Measurements from ENCODE around the gene OR2T6.

The OR2T6 gene

GRCh38 chr1:248402748-248403147, 27.2 kb downstream of the OR2T6 start, which contains the start of gene OR2T1:
OR2T1 (plus strand) TSS chr1:248403048; CDS start chr1:248406148, 3,100 bp downstream.
- no peak within 1 kb of the TSS for H3K23ac ChIP-seq (ENCODE audit: low read length in 2 of 2)
- no peak within 1 kb of the TSS for H2AK5ac ChIP-seq (ENCODE audit: low read length, severe bottlenecking)
- H3K14ac ChIP-seq (ENCODE audit: low read length in 2 of 2): no peak within 1 kb of the TSS
- no peak within 1 kb of the TSS for H2BK5ac ChIP-seq (ENCODE audit: low read depth, low read length, poor library complexity, severe bottlenecking)
- H2BK120ac ChIP-seq (ENCODE audit: low read depth, low read length): no peak within 1 kb of the TSS
- no peak within 1 kb of the TSS for H3K4me2 ChIP-seq (ENCODE audit: low read length, poor library complexity, severe bottlenecking)
- H2BK15ac ChIP-seq (ENCODE audit: low read depth, poor library complexity, severe bottlenecking): no peak within 1 kb of the TSS
- H3K9me3 ChIP-seq (ENCODE audit: control insufficient read depth, low read length): peaks cover 21% of the 10 kb centered on the region
- no peak within 1 kb of the TSS for H2BK12ac ChIP-seq (ENCODE audit: low read length in 2 of 2)
- H3K4me1 ChIP-seq (ENCODE audit: control insufficient read depth, insufficient read depth, low read depth, low read length): no peaks in the 10 kb centered on the region
- H4K91ac ChIP-seq (ENCODE audit: low read length): no peak within 1 kb of the TSS
- H3K4ac ChIP-seq (ENCODE audit: low read depth in 1 of 2, low read length in 2 of 2): no peak within 1 kb of the TSS
- no peaks in the 10 kb centered on the region for H3K36me3 ChIP-seq (ENCODE audit: control insufficient read depth in 1 of 2, insufficient read depth in 2 of 2, low read depth in 1 of 2, low read length in 2 of 2)
- H2AFZ ChIP-seq (ENCODE audit: low read depth, low read length): no peak within 1 kb of the TSS
- no peaks in the 10 kb centered on the region for H3K27me3 ChIP-seq (ENCODE audit: control insufficient read depth in 1 of 2, insufficient read depth in 1 of 2, low read length in 2 of 2)
- no peak for DNase-seq
- no peak within 1 kb of the TSS for H4K8ac ChIP-seq (ENCODE audit: low read length)
- H3K27ac ChIP-seq (ENCODE audit: low read length, poor library complexity, severe bottlenecking): no peak within 1 kb of the TSS
- H3K9ac ChIP-seq (ENCODE audit: low read length): no peak within 1 kb of the TSS
- no CpG with 5 or more reads among the region's 3 CpGs for WGBS
- no peak within 1 kb of the TSS for H3K18ac ChIP-seq (ENCODE audit: low read depth in 1 of 2, low read length in 2 of 2)
- H3K79me1 ChIP-seq (replicated peaks; ENCODE audit: low read length, poor library complexity, severe bottlenecking): no peaks in the 10 kb centered on the region
- H3K4me3 ChIP-seq (ENCODE audit: insufficient read depth in 1 of 2, low read depth in 1 of 2, low read length in 2 of 2): no peak within 1 kb of the TSS

GRCh38 chr1:248404024-248404423, 28.5 kb downstream of the OR2T6 start:
- Histone ChIP-seq H3K27me3 (ENCODE audit: control insufficient read depth in 1 of 2, insufficient read depth in 1 of 2, low read length in 2 of 2) (no peaks in the 10 kb centered on the region), H3K14ac (ENCODE audit: low read length in 2 of 2) (no peak overlapping the region), H4K91ac (ENCODE audit: low read length) (no peak overlapping the region), H3K23ac (ENCODE audit: low read length in 2 of 2) (no peak overlapping the region), H3K4me2 (ENCODE audit: low read length, poor library complexity, severe bottlenecking) (no peak overlapping the region), H2BK12ac (ENCODE audit: low read length in 2 of 2) (no peak overlapping the region), H3K4me1 (ENCODE audit: control insufficient read depth, insufficient read depth, low read depth, low read length) (no peaks in the 10 kb centered on the region), H2AK5ac (ENCODE audit: low read length, severe bottlenecking) (no peak overlapping the region), H3K79me1 (replicated peaks; ENCODE audit: low read length, poor library complexity, severe bottlenecking) (no peaks in the 10 kb centered on the region), H3K4me3 (ENCODE audit: insufficient read depth in 1 of 2, low read depth in 1 of 2, low read length in 2 of 2) (no peak overlapping the region), H3K36me3 (ENCODE audit: control insufficient read depth in 1 of 2, insufficient read depth in 2 of 2, low read depth in 1 of 2, low read length in 2 of 2) (no peaks in the 10 kb centered on the region), H3K4ac (ENCODE audit: low read depth in 1 of 2, low read length in 2 of 2) (no peak overlapping the region), H2BK120ac (ENCODE audit: low read depth, low read length) (no peak overlapping the region), H2AFZ (ENCODE audit: low read depth, low read length) (no peak overlapping the region), H3K9me3 (ENCODE audit: control insufficient read depth, low read length) (peaks cover 21% of the 10 kb centered on the region), H2BK15ac (ENCODE audit: low read depth, poor library complexity, severe bottlenecking) (no peak overlapping the region), H3K27ac (ENCODE audit: low read length, poor library complexity, severe bottlenecking) (no peak overlapping the region), H3K9ac (ENCODE audit: low read length) (no peak overlapping the region), H4K8ac (ENCODE audit: low read length) (no peak overlapping the region), H3K18ac (ENCODE audit: low read depth in 1 of 2, low read length in 2 of 2) (no peak overlapping the region), H2BK5ac (ENCODE audit: low read depth, low read length, poor library complexity, severe bottlenecking) (no peak overlapping the region)
- peak; percentile 14 for DNase-seq
- WGBS: 73% methylated on average over 5 of the region's 6 CpGs

- H2BK12ac ChIP-seq (ENCODE audit: low read length in 2 of 2): no peak overlapping the region
- no peak overlapping the region for H2AFZ ChIP-seq (ENCODE audit: low read depth, low read length)
- peaks cover 36% of the 10 kb centered on the region for H3K9me3 ChIP-seq (ENCODE audit: control insufficient read depth, low read length)
- 41% methylated on average over 8 of the region's 8 CpGs for WGBS
- no peak overlapping the region for H3K4me3 ChIP-seq (ENCODE audit: insufficient read depth in 1 of 2, low read depth in 1 of 2, low read length in 2 of 2)
- H3K27me3 ChIP-seq (ENCODE audit: control insufficient read depth in 1 of 2, insufficient read depth in 1 of 2, low read length in 2 of 2): no peaks in the 10 kb centered on the region
- no peak overlapping the region for H2BK15ac ChIP-seq (ENCODE audit: low read depth, poor library complexity, severe bottlenecking)
- H2BK5ac ChIP-seq (ENCODE audit: low read depth, low read length, poor library complexity, severe bottlenecking): no peak overlapping the region
- no peak overlapping the region for H3K27ac ChIP-seq (ENCODE audit: low read length, poor library complexity, severe bottlenecking)
- no peak overlapping the region for H2BK120ac ChIP-seq (ENCODE audit: low read depth, low read length)
- no peak overlapping the region for H3K4me2 ChIP-seq (ENCODE audit: low read length, poor library complexity, severe bottlenecking)
- no peak overlapping the region for H2AK5ac ChIP-seq (ENCODE audit: low read length, severe bottlenecking)
- no peak overlapping the region for H3K18ac ChIP-seq (ENCODE audit: low read depth in 1 of 2, low read length in 2 of 2)
- no peaks in the 10 kb centered on the region for H3K36me3 ChIP-seq (ENCODE audit: control insufficient read depth in 1 of 2, insufficient read depth in 2 of 2, low read depth in 1 of 2, low read length in 2 of 2)
- DNase-seq: no peak
- H4K91ac ChIP-seq (ENCODE audit: low read length): no peak overlapping the region
- H3K9ac ChIP-seq (ENCODE audit: low read length): no peak overlapping the region
- H3K23ac ChIP-seq (ENCODE audit: low read length in 2 of 2): no peak overlapping the region
- H3K4ac ChIP-seq (ENCODE audit: low read depth in 1 of 2, low read length in 2 of 2): no peak overlapping the region
- no peaks in the 10 kb centered on the region for H3K79me1 ChIP-seq (replicated peaks; ENCODE audit: low read length, poor library complexity, severe bottlenecking)
- H3K4me1 ChIP-seq (ENCODE audit: control insufficient read depth, insufficient read depth, low read depth, low read length): no peaks in the 10 kb centered on the region
- H4K8ac ChIP-seq (ENCODE audit: low read length): no peak overlapping the region
- H3K14ac ChIP-seq (ENCODE audit: low read length in 2 of 2): no peak overlapping the region
Observed at GRCh38 chr1:248406721-248407692, 31.5 kb downstream of the OR2T6 start.

- 36% methylated on average over 3 of the region's 3 CpGs for WGBS
- Histone ChIP-seq H3K4me2 (ENCODE audit: low read length, poor library complexity, severe bottlenecking) (no peak overlapping the region), H2AK5ac (ENCODE audit: low read length, severe bottlenecking) (no peak overlapping the region), H3K36me3 (ENCODE audit: control insufficient read depth in 1 of 2, insufficient read depth in 2 of 2, low read depth in 1 of 2, low read length in 2 of 2) (no peaks in the 10 kb centered on the region), H3K18ac (ENCODE audit: low read depth in 1 of 2, low read length in 2 of 2) (no peak overlapping the region), H3K4ac (ENCODE audit: low read depth in 1 of 2, low read length in 2 of 2) (no peak overlapping the region), H4K8ac (ENCODE audit: low read length) (no peak overlapping the region), H3K14ac (ENCODE audit: low read length in 2 of 2) (no peak overlapping the region), H2AFZ (ENCODE audit: low read depth, low read length) (no peak overlapping the region), H3K27ac (ENCODE audit: low read length, poor library complexity, severe bottlenecking) (no peak overlapping the region), H4K91ac (ENCODE audit: low read length) (no peak overlapping the region), H2BK5ac (ENCODE audit: low read depth, low read length, poor library complexity, severe bottlenecking) (no peak overlapping the region), H2BK120ac (ENCODE audit: low read depth, low read length) (no peak overlapping the region), H2BK12ac (ENCODE audit: low read length in 2 of 2) (no peak overlapping the region), H2BK15ac (ENCODE audit: low read depth, poor library complexity, severe bottlenecking) (no peak overlapping the region), H3K79me1 (replicated peaks; ENCODE audit: low read length, poor library complexity, severe bottlenecking) (no peaks in the 10 kb centered on the region), H3K4me1 (ENCODE audit: control insufficient read depth, insufficient read depth, low read depth, low read length) (no peaks in the 10 kb centered on the region), H3K9ac (ENCODE audit: low read length) (no peak overlapping the region), H3K9me3 (ENCODE audit: control insufficient read depth, low read length) (peaks cover 71% of the 10 kb centered on the region), H3K27me3 (ENCODE audit: control insufficient read depth in 1 of 2, insufficient read depth in 1 of 2, low read length in 2 of 2) (no peaks in the 10 kb centered on the region), H3K4me3 (ENCODE audit: insufficient read depth in 1 of 2, low read depth in 1 of 2, low read length in 2 of 2) (no peak overlapping the region), H3K23ac (ENCODE audit: low read length in 2 of 2) (no peak overlapping the region)
- no peak for DNase-seq
Observed at GRCh38 chr1:248416226-248416625, 40.7 kb downstream of the OR2T6 start.
